NB4 (cell line): ENCODE measurements around the gene SCN2B.

ENCODE experiments used
- CTCF ChIP-seq: IDR thresholded peaks from one replicate; pipeline ENCODE4 v1.5.1; 2012; ENCODE audit warnings: low read depth, low read length
- POLR2A ChIP-seq: IDR thresholded peaks from 2 replicates; pipeline ENCODE4 v1.6.1; 2011; ENCODE audit warnings: mild to moderate bottlenecking; ENCODE audit not compliant: insufficient read length; ENCODE audit errors: extremely low read depth

DNA sequence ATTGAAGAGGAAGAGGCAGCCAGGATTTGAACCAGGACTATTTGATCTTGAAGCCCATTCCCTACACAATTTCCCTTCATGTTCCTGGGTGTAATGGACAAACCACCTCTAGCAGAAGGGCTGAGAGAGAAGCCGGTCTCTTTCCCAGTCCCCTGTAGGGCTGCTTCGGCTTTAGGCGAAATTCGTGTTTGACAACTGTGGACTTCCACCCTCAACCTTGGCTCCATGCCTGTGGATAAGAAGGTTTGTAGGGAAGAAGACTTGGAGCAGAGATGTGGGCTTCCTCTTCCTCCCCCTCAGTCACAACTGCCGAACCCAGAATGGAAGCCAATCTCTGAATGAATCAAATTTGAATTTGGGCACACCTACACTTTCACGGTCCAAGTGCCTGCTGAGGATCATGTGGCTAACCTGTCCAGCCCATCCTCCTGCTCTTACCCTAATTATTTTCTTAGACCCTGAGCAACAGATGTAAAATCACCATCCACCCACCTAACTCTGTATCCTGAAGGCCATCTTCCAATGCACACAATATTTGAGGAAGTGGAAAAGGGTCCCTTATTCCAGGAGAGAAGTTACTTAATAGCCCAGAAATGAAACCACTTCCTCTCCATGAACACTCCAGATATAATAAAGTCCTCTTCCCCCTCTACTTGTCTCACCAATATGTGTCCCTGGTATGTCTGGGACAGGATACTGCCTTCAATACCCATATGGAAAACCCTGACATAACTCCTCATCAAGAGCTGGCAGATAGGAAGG is 10.1 kb upstream of the SCN2B start:
- TF ChIP-seq POLR2A: no peak
- TF ChIP-seq CTCF: no peak
